ENCODE measurements around the gene PACRG.

PACRG gene

GRCh38 chr6:163185744-163186143 lies 458.0 kb downstream of the PACRG start:
- DNase-seq, result no peak

DNA sequence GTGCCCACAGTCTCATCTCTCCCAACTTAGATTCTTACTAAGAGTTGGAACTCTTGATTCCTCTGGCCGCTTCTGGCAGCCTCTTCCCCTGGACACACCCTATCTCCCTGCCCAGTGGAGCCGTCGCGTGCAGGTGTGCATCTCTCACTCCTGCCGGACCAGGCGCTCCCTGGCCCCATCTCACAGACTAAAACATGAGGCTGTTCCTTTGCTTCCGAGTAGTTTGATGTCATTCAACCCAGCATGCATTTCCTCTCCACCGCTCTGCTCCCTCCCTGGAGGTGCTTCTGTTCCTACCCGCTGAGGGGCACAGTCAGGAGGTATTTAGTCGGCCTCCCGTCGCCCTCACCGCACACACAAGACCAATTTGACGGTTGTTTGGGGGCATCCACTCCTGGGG lies 458.8 kb downstream of the PACRG start:
- no peak for DNase-seq

- no peak for DNase-seq
Measured at GRCh38 chr6:163187201-163187600, 459.4 kb downstream of the PACRG start.

- DNase-seq, result no peak
Measured at GRCh38 chr6:163187606-163188005, 459.8 kb downstream of the PACRG start.

- no peak for DNase-seq
Measured at GRCh38 chr6:163188746-163189145, 461.0 kb downstream of the PACRG start.

GRCh38 chr6:163189609-163190008 lies 461.8 kb downstream of the PACRG start:
- no peak for DNase-seq

GRCh38 chr6:163190786-163191185 lies 463.0 kb downstream of the PACRG start:
- no peak for DNase-seq

DNA sequence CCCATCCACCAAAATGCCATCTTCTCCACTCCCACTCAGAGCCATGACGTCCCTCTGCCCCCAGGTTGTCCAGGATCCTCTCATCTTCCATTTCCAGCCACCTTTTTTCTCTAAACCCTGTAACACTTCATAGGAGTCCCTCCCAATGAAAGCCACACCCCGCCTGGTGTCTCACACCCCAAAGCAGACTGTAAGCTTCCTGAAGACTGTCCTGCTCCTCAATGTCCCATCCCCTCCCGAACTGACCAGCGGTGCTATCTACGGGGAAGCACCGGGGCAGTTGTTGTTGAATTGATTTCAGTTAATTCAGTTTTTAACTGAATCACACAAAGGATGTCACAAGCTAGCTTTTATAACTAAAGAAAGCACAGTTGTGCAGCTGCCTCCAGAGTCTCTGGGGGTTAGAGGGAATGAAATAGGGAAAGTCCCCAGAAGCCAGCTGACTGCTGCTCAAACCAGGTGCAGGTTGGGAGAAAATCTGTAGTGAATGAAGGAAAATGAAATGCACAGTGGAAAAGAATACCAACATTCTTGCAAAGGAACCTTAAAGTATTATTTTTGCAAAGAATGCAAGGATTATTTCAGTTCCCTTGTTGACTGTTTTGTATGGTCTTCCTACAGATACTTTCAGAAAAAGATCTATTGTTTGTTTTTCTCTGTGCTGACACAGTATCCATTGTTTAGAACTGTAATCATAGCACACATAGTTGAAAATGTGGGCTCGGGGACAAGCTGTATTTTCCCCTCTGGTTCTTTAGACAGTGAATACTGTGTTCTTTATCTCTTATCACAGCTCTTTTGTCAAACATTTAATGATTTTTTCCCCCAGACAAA lies 464.1 kb downstream of the PACRG start:
- DNase-seq, result no peak

GRCh38 chr6:163192591-163192990 lies 464.8 kb downstream of the PACRG start:
- no peak for DNase-seq

DNA sequence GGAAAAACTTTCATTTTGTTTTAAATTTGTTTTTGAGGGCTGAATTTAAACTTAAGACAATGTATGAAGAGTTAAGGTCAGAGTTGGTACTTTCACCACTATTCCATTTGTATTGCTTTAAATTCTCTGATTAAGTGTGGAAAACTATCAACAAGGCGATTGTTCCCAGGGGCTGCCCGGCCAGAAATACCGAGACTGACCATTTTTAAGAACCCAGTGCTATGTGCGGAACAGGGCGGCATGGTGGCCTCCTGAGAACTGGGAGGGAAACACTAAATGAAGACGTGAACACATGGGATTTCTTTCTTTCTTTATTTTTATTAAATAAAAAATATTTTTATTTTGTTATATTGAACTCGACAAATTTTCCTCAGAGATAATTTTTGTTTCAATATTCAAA lies 465.6 kb downstream of the PACRG start:
- DNase-seq, result no peak

DNA sequence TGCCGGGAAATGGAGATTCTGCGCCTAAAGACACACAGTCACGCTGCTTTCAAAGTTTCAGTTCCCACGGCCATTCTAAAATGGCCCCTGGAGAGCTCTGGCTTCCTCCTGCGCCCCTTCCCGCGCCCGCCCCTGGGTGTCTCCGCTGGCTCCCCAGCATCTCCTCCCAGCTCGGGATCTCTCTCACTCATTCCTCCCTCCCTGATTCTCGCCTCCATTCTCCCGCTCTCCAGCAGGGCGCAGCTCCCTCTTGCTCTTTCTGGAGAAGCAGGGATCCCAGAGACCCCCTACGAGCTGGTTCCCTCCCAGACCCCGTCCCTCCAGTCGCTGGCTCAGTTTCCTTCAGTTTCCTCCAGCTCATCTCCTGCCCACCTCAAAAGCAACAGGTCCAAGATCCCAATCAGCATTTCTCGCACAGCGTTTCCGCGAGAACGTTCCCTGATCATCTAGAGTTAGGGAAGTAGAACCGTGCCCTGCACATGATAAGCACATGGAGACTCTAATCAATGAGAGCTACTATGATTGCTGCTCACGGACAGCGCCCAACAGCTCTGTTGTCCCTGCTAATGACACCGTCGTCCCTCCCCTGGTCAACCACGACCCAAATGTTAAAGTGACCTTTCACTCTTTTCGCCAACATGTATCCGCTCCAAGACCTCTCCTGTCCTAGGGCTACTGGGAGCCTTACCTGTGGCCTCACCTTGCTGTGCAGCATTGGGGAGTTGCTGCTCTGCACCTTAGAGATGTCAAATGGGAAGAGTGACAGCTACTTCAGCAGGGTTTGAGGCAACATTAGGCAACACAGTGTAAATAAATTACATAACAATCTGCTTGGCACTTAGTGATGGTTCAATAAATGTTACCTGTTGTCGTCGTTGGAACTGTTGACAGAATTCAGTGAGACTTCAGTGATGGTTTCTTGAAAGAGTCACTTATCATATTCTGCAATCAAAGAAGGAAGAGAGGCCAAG lies 468.2 kb downstream of the PACRG start:
- no peak for DNase-seq

GRCh38 chr6:163197839-163198238 lies 470.1 kb downstream of the PACRG start:
- no peak for DNase-seq

- DNase-seq, result no peak
Measured at GRCh38 chr6:163198396-163198795, 470.6 kb downstream of the PACRG start.

- DNase-seq, result no peak
Measured at GRCh38 chr6:163199371-163199770, 471.6 kb downstream of the PACRG start.

DNA sequence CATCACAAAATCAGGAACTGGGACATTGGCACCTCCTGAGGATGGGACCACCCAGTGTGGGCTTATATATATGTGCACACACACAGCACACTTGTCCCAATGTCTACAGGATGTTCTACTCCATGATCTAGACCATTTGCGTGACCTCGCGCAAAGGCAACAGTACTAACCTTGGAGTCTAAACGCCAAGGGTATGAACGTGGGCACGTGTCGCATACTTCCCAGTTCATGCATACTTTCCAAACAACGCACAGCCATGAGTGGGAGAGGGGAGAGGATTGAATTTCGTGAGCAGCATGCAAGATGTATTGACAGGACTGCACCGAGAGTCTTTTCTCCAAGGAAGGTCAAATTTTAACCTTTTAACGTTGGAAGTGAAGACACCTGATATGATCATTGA lies 472.5 kb downstream of the PACRG start:
- DNase-seq, result no peak

DNA sequence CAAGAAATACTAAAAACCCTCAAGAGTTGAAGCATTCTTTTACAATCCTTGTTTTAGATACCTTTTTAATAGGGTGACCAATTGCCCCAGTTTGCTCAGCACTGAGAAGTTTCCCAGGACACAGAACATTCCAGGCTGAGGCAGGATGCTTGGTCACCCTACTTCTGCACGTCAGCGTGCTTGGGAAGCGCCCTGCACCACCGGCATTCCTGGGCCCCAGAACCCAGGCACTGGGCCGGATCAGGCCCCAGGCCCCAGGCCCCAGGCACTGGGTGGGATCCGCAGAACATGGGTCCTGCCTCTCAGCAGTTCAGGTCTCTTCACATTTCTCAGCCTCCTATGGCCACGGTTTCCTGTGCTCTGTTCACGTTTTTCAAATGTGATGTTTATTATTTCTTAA lies 472.9 kb downstream of the PACRG start:
- DNase-seq, result no peak

DNA sequence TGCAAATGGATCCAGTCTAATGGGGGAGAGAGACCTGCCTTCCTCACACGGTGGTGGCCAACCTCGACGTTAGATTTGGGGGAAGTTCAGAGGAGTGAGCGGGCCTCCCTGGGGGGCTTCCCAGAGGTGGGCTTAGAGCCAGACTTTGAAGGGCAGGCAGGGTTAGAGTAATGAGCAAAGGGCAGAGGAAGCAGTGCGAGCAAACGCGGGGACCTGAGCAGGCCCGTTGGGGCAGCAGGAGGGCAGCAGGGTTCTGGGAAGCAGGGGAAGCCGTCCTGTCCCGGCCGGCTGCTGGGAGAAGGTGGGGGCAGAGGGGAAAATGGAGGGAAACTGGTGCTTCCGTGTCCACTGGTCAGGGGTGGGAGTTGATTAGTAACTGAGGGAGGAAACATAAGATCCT lies 474.1 kb downstream of the PACRG start:
- no peak for DNase-seq

DNA sequence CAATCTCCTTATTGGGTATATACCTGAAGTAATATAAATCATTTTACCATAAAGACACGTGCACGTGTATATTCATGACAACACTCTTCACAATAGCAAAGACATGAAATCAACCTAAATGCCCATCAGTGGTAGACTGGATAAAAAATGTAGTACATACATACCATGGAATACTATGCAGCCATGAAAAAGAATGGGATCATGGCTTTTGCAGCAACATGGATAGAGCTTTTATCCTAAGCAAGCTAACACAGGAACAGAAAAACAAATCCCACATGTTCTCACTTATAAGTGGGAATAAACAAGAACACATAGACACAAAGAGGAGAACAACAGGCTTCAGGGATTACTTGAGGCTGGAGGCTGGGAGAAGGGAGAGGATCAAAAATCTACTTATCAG lies 478.4 kb downstream of the PACRG start:
- no peak for DNase-seq

DNA sequence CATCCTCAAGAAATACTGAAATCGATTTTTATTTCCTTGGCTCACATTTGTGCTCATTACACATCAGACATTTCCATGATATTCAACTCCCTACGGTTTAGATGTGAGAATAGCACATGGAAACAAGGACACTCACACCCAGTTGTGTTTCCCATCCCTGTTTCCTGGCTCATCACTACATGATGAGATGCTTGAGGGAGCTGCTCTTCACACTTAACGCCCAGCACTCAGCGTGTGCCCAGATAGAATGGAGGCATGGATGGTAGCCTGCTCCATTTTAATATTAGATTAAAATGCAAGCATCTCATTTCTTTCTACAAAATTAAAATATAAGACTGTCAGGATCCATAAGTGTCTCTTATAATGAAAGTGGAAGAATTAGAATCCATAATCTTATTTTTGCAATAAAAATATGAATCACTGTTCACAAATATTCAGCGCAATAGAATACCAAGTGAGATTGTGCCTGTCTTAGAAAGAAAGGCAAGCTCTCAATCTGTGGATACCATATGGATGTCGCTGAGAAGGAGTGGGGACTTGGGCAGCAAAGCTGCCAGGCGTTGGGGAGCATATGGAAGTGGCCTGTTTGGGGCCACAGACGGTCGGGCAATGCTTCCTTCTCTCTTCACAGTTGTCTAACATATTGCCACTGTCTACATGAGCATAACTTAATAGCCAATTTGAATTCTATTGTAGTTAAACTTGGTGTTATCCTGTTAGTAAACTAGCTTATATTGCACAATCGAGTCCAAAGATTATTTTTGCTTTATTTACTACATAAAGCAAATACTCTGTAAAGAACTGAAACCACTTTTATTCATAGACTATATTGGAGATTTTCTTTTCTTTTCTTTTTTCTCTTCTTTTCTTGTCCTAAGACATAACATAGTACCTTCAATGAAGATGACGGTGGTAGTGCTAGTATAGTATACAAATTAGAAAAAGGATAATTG lies 479.9 kb downstream of the PACRG start:
- DNase-seq, result no peak

DNA sequence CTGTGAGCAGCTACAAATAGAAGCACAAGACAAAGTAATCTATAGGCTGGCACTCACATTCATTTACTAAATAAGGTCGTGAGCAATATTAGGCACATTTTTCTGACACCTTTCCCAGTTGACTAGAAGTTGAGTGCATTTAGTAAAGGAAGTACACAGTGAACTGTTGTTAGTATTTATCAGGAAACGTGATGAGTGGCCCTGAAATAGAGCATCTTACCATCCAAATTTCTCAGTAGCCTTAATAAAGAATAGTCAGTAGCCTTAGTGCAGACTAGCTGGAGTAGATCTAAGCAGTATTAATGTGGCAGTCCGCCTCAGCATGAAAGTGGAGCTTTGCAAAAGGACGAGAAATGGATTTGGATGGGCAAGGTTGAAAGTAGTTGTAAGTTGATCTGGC lies 481.2 kb downstream of the PACRG start:
- DNase-seq, result no peak

DNA sequence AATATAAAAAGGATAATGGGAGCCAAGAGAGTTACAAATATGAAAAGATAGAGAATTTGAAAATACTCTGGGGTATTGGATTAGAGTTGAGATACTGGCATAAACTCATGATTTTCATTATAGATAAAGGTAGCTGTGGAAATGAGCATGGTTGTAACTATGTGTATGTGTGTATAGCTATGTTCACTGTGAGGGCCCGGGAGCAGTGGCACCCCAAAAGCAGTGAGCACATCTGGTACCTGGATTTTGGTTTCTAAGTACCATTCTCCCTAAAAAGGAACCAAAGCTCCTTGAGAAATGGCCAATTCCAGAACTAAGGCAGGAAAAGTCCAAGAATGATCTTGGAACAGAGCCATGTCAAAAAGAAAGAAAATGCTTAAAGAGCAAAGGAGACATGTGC lies 484.3 kb downstream of the PACRG start:
- no peak for DNase-seq

- no peak for DNase-seq
Measured at GRCh38 chr6:163214259-163214658, 486.5 kb downstream of the PACRG start.
